ENCODE results near the gene ENTPD8.
"Not testable (repeated sequence)": the region's sequence is repeated elsewhere in the genome, so short reads cannot be mapped to it uniquely, and the experiment has no call there.

- TF ChIP-seq CTCF, POLR2A (IDR thresholded peaks at IDR 0.05): not testable (repeated sequence)
These were observed 30.8 kb downstream of the ENTPD8 start for GRCh38 chr9:137410236-137410890.

All from esophagus squamous epithelium (tissue), 4 donors.